Measurements from ENCODE around the gene COMMD6. TPM values are rescaled to one million over a fixed set of nuclear protein-coding genes. Genes with fewer than 3 reads are reported as not detected.

The COMMD6 gene
- polyA plus RNA-seq, 3 donors = 180 to 401 (median 330) TPM

DNA sequence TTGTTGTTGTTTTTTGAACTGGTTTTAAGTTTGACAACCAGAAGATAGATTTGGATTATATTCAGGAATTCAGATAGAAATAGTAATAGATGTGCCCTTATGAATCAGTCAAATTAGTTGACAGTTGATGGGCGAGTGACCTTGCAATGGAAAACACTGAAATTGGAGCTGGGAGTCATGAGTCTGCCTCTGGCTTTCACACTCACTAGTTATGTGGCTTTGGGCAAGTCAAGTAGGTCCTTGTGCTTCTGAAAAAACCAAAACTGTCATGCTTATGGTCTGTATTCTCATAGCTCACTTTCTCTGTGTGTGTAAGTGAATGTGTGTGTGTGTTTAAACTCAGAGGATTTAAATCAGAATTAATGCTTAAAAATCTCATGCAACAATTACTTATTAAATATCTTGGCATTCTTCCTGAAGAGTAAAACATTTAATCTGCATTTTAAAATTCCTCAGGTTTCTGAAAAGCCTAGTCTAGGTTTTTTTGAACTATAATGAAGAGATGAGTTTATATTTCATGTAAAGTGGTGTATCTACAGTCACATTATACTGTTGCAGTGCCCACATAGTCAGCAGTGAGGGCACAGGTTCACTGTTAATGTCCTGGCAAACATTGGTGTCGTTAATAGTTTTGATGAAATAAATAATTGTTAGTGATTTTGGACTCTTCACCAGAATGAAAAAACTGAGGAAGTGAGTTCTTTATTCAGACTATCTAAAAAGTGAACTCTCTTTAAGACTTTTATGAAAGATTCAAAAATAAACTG is 44.4 kb upstream of the COMMD6 start:
- peaks cover 5 to 14% of the 10 kb centered on the region in 2 donors for H3K9me3 ChIP-seq (replicated peaks in 1 of 2; ENCODE audit: control insufficient read depth in 1 of 2, insufficient read depth in 1 of 2, low read length in 2 of 2)
- no peaks in the 10 kb centered on the region for H4K20me1 ChIP-seq (ENCODE audit: insufficient read depth, low read length)
- H3K27ac ChIP-seq (ENCODE audit: low read depth in 1 of 2, low read length in 2 of 2) = no peak overlapping the region
- DNase-seq = no peak
- no peaks in the 10 kb centered on the region for H3K79me2 ChIP-seq (ENCODE audit: insufficient read depth, low read length)
- H2AFZ ChIP-seq (ENCODE audit: insufficient read depth, low read depth, low read length, poor library complexity, severe bottlenecking) = no peak overlapping the region
- H3K4me3 ChIP-seq (replicated peaks in 1 of 3; ENCODE audit: low read depth in 2 of 3, low read length in 3 of 3) = no peak overlapping the region
- no peaks in the 10 kb centered on the region for H3K27me3 ChIP-seq (ENCODE audit: control insufficient read depth in 2 of 2, insufficient read depth in 2 of 2, low read length in 2 of 2)
- peaks cover 41 to 44% of the 10 kb centered on the region in 2 donors for H3K36me3 Mint-ChIP-seq
- H3K27me3 Mint-ChIP-seq (ENCODE audit: low read depth in 3 of 3) = no peaks in the 10 kb centered on the region
- H3K9me3 Mint-ChIP-seq = peaks cover 9 to 17% (median 12%) of the 10 kb centered on the region in 7 donors
- intact Hi-C loops (cut with micrococcal nuclease) = no loop called here
- no peaks in the 10 kb centered on the region for H3K4me1 ChIP-seq (ENCODE audit: control insufficient read depth in 1 of 2, insufficient read depth in 2 of 2, low read length in 2 of 2)
- H3K4me1 Mint-ChIP-seq = no peaks in the 10 kb centered on the region
- peaks cover 19 to 44% of the 10 kb centered on the region in 2 donors for H3K36me3 ChIP-seq (replicated peaks in 1 of 2; ENCODE audit: control insufficient read depth in 1 of 2, insufficient read depth in 2 of 2, low read length in 2 of 2)
- no peak overlapping the region for H3K27ac Mint-ChIP-seq
- H3K9ac ChIP-seq (ENCODE audit: insufficient read depth, low read length, poor library complexity, severe bottlenecking) = no peak overlapping the region
- no peak overlapping the region for H3K4me2 ChIP-seq (replicated peaks; ENCODE audit: extremely low read depth, low read length, poor library complexity, severe bottlenecking)
- 100% methylated on average over 1 of the region's 2 CpGs for WGBS (ENCODE audit: insufficient coverage)
- TF ChIP-seq, protein P1, sequence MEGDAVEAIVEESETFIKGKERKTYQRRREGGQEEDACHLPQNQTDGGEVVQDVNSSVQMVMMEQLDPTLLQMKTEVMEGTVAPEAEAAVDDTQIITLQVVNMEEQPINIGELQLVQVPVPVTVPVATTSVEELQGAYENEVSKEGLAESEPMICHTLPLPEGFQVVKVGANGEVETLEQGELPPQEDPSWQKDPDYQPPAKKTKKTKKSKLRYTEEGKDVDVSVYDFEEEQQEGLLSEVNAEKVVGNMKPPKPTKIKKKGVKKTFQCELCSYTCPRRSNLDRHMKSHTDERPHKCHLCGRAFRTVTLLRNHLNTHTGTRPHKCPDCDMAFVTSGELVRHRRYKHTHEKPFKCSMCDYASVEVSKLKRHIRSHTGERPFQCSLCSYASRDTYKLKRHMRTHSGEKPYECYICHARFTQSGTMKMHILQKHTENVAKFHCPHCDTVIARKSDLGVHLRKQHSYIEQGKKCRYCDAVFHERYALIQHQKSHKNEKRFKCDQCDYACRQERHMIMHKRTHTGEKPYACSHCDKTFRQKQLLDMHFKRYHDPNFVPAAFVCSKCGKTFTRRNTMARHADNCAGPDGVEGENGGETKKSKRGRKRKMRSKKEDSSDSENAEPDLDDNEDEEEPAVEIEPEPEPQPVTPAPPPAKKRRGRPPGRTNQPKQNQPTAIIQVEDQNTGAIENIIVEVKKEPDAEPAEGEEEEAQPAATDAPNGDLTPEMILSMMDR (IDR thresholded peaks at IDR 0.05) = no peak
- no peak overlapping the region for H3K4me3 Mint-ChIP-seq

DNA sequence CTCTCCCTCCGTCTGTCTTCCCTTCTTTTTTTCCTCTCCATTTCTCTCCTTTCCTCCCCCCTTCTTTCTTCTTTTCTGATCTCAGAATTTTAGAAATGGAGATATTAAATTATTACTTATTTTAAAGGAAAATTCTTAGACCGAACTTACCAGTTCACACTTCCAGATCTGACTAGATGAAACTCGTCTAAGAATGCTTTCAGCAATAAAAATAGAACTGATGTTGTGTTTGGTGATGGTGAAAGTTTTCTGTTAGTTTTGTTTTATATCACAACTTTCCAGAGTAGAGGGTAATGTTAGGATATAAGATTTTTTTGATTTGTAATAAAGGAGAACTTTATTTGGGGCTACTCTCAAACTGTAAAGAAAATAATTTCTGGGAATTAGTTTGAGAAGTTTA is 41.9 kb upstream of the COMMD6 start:
- Histone ChIP-seq H4K20me1 (ENCODE audit: insufficient read depth, low read length) (no peaks in the 10 kb centered on the region), H3K9ac (ENCODE audit: insufficient read depth, low read length, poor library complexity, severe bottlenecking) (no peak overlapping the region), H3K4me1 (ENCODE audit: control insufficient read depth in 1 of 2, insufficient read depth in 2 of 2, low read length in 2 of 2) (no peaks in the 10 kb centered on the region), H3K27me3 (ENCODE audit: control insufficient read depth in 2 of 2, insufficient read depth in 2 of 2, low read length in 2 of 2) (no peaks in the 10 kb centered on the region), H3K9me3 (replicated peaks in 1 of 2; ENCODE audit: control insufficient read depth in 1 of 2, insufficient read depth in 1 of 2, low read length in 2 of 2) (peaks cover 5 to 10% of the 10 kb centered on the region in 2 donors), H2AFZ (ENCODE audit: insufficient read depth, low read depth, low read length, poor library complexity, severe bottlenecking) (no peak overlapping the region), H3K36me3 (replicated peaks in 1 of 2; ENCODE audit: control insufficient read depth in 1 of 2, insufficient read depth in 2 of 2, low read length in 2 of 2) (peaks cover 28 to 61% of the 10 kb centered on the region in 2 donors), H3K27ac (ENCODE audit: low read depth in 1 of 2, low read length in 2 of 2) (no peak overlapping the region), H3K4me3 (replicated peaks in 1 of 3; ENCODE audit: low read depth in 2 of 3, low read length in 3 of 3) (no peak overlapping the region), H3K4me2 (replicated peaks; ENCODE audit: extremely low read depth, low read length, poor library complexity, severe bottlenecking) (no peak overlapping the region), H3K79me2 (ENCODE audit: insufficient read depth, low read length) (no peaks in the 10 kb centered on the region)
- no peak overlapping the region for H3K4me3 Mint-ChIP-seq
- H3K9me3 Mint-ChIP-seq = peaks cover 6 to 12% (median 8%) of the 10 kb centered on the region in 7 donors
- TF ChIP-seq, protein P1 (IDR thresholded peaks at IDR 0.05) = no peak
- intact Hi-C loops (cut with micrococcal nuclease) = no loop called here
- H3K36me3 Mint-ChIP-seq = peaks cover 53% of the 10 kb centered on the region in 2 donors
- WGBS (ENCODE audit: insufficient coverage) = no CpG with 5 or more reads among the region's 3 CpGs
- peak overlapping the region in 1 of 7 donors; percentile 36 for H3K27ac Mint-ChIP-seq
- H3K27me3 Mint-ChIP-seq (ENCODE audit: low read depth in 3 of 3) = peaks cover 0 to 2% (median 0%) of the 10 kb centered on the region in 3 donors
- no peaks in the 10 kb centered on the region for H3K4me1 Mint-ChIP-seq
- no peak for DNase-seq

Data from CD14-positive monocyte (primary cell).